Measurements from ENCODE around the gene OR2D2.

- no peak for TF ChIP-seq CTCF (IDR thresholded peaks at IDR 0.05)
- TF ChIP-seq ZFX (IDR thresholded peaks at IDR 0.05; ENCODE audit: borderline replicate concordance), result no peak
Observed at GRCh38 chr11:6844356-6844755, 47.9 kb downstream of the OR2D2 start.
